Measurements from ENCODE around the gene CDRT15. TPM values are rescaled to one million over a fixed set of nuclear protein-coding genes. Genes with fewer than 3 reads are reported as not detected.

Gene CDRT15
- total RNA-seq, 2 donors from 2014 or later: not detected

DNA sequence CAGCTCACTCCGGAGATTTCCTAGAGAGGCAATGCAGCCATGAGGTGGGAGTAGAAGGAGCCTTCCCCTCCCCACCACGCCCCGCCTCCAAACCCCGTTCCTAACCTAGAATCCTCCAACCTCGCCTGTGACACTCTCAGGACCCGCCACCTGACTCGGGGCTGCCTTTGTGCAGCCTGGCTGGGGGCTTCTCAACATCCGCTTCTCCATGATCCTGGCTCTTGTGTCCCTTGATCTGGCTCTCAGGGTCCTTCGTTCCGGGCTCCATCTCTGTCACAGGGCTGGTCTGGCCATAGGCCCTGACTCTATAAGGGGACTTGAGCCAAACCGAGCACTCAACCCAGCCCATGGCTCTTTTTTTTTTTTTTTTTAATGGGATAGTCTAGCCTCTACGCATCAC is 24.3 kb downstream of the CDRT15 start:
- no peak for DNase-seq (ENCODE audit: low spot score)
- 94% methylated on average over 12 of the region's 12 CpGs for WGBS
- TF ChIP-seq POLR2A (IDR thresholded peaks at IDR 0.05) (no peak), POLR2AphosphoS5 (IDR thresholded peaks at IDR 0.05) (no peak)
- TF ChIP-seq, protein P1, sequence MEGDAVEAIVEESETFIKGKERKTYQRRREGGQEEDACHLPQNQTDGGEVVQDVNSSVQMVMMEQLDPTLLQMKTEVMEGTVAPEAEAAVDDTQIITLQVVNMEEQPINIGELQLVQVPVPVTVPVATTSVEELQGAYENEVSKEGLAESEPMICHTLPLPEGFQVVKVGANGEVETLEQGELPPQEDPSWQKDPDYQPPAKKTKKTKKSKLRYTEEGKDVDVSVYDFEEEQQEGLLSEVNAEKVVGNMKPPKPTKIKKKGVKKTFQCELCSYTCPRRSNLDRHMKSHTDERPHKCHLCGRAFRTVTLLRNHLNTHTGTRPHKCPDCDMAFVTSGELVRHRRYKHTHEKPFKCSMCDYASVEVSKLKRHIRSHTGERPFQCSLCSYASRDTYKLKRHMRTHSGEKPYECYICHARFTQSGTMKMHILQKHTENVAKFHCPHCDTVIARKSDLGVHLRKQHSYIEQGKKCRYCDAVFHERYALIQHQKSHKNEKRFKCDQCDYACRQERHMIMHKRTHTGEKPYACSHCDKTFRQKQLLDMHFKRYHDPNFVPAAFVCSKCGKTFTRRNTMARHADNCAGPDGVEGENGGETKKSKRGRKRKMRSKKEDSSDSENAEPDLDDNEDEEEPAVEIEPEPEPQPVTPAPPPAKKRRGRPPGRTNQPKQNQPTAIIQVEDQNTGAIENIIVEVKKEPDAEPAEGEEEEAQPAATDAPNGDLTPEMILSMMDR (IDR thresholded peaks at IDR 0.05): no peak
- Histone ChIP-seq H3K27me3 (replicated peaks; ENCODE audit: insufficient read depth) (no peaks in the 10 kb centered on the region), H3K4me3 (no peak overlapping the region), H3K36me3 (no peaks in the 10 kb centered on the region), H3K27ac (no peak overlapping the region), H3K4me1 (replicated peaks) (no peaks in the 10 kb centered on the region), H3K9me3 (no peaks in the 10 kb centered on the region)
- intact Hi-C loops (cut with DNase I): no loop called here

- 72% methylated on average over 17 of the region's 17 CpGs for WGBS
- TF ChIP-seq, protein P1 (IDR thresholded peaks at IDR 0.05): peak in 3 of 4 experiments; percentile 12 to 39 (median 34)
- no peak for TF ChIP-seq POLR2AphosphoS5 (IDR thresholded peaks at IDR 0.05)
- TF ChIP-seq POLR2A (IDR thresholded peaks at IDR 0.05): no peak
- Histone ChIP-seq H3K4me1 (replicated peaks) (no peaks in the 10 kb centered on the region), H3K36me3 (no peaks in the 10 kb centered on the region), H3K9me3 (no peaks in the 10 kb centered on the region), H3K27me3 (replicated peaks; ENCODE audit: insufficient read depth) (no peaks in the 10 kb centered on the region), H3K4me3 (no peak overlapping the region), H3K27ac (no peak overlapping the region)
- intact Hi-C loops (cut with DNase I): no loop called here
- no peak for DNase-seq (ENCODE audit: low spot score)
These were observed 24.9 kb downstream of the CDRT15 start for GRCh38 chr17:14211801-14212200.

DNA sequence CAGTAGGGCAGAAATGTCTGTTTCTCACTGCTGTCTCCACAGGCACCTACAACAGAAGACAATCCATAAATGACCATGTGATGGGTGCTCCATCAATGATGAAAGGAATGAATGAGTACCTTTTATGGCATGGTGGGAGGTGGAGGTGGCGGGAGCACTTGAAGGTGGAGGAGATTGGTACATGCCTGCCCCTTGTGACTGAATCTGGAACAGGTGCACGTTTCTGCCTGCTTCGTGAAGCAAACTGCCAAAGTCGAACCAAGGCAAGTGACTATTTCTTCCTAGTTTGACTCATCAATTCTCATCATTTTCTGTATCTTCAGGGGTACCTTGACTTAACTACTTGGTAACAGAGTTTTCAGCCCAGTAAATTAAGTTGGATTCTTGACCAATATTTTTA is 25.4 kb downstream of the CDRT15 start:
- intact Hi-C loops (cut with DNase I): no loop called here
- no peak for TF ChIP-seq POLR2AphosphoS5 (IDR thresholded peaks at IDR 0.05)
- TF ChIP-seq, protein P1 (IDR thresholded peaks at IDR 0.05): no peak
- TF ChIP-seq POLR2A (IDR thresholded peaks at IDR 0.05): no peak
- Histone ChIP-seq H3K4me3 (no peak overlapping the region), H3K27me3 (replicated peaks; ENCODE audit: insufficient read depth) (no peaks in the 10 kb centered on the region), H3K9me3 (no peaks in the 10 kb centered on the region), H3K4me1 (replicated peaks) (no peaks in the 10 kb centered on the region), H3K27ac (no peak overlapping the region), H3K36me3 (no peaks in the 10 kb centered on the region)
- DNase-seq (ENCODE audit: low spot score): no peak
- WGBS: 93% methylated on average over 4 of the region's 4 CpGs

DNA sequence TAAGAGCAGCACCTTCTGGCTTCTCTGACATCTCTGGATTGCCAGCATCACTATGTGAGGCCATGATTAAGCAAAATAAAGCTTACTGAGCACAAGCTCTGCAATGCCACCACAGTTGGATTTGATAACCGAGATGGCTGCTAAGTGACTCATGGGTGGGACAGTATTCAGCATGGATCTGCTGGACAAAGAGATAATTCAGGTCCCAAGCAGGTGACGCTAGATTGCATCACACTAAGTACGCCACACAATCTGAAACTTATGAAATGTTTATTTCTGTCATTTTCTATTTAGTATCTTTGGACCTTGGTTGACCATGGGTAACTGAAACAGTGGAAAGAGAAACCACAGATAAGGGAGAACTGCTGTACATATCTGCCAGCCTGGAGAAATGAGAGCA is 27.4 kb downstream of the CDRT15 start:
- intact Hi-C loops (cut with DNase I): no loop called here
- Histone ChIP-seq H3K27me3 (replicated peaks; ENCODE audit: insufficient read depth) (no peaks in the 10 kb centered on the region), H3K4me3 (no peak overlapping the region), H3K27ac (no peak overlapping the region), H3K4me1 (replicated peaks) (no peaks in the 10 kb centered on the region), H3K36me3 (no peaks in the 10 kb centered on the region), H3K9me3 (no peaks in the 10 kb centered on the region)
- TF ChIP-seq POLR2A (IDR thresholded peaks at IDR 0.05) (no peak), POLR2AphosphoS5 (IDR thresholded peaks at IDR 0.05) (no peak)
- TF ChIP-seq, protein P1 (IDR thresholded peaks at IDR 0.05): no peak
- no peak for DNase-seq (ENCODE audit: low spot score)
- WGBS: 96% methylated on average over 3 of the region's 3 CpGs

- WGBS: 93% methylated on average over 5 of the region's 5 CpGs
- DNase-seq (ENCODE audit: low spot score): no peak
- no peaks in the 10 kb centered on the region for H3K4me1 ChIP-seq (replicated peaks)
- no peaks in the 10 kb centered on the region for H3K9me3 ChIP-seq
- intact Hi-C loops (cut with DNase I): no loop called here
- TF ChIP-seq POLR2A (IDR thresholded peaks at IDR 0.05) (no peak), POLR2AphosphoS5 (IDR thresholded peaks at IDR 0.05) (no peak)
- TF ChIP-seq, protein P1 (IDR thresholded peaks at IDR 0.05): no peak
- no peak overlapping the region for H3K4me3 ChIP-seq
- H3K36me3 ChIP-seq: no peaks in the 10 kb centered on the region
- no peaks in the 10 kb centered on the region for H3K27me3 ChIP-seq (replicated peaks; ENCODE audit: insufficient read depth)
- H3K27ac ChIP-seq: no peak overlapping the region
These were observed 28.9 kb downstream of the CDRT15 start for GRCh38 chr17:14207791-14208190.
